Fibroblast of mammary gland (primary cell): ENCODE results near the gene ZNF639.
"Not testable (repeated sequence)": the region's sequence is repeated elsewhere in the genome, so short reads cannot be mapped to it uniquely, and the experiment has no call there.

Experiments used
- DNase-seq: peaks from one replicate; pipeline ENCODE4 v3.0.0-alpha.2; 2010; ENCODE audit warnings: low read depth
- H3K4me3 ChIP-seq: 2 replicates; pipeline ENCODE4 v1.5.1; 2011; ENCODE audit warnings: low read depth, mild to moderate bottlenecking, low read length, moderate library complexity; ENCODE audit not compliant: control insufficient read depth
- TF ChIP-seq, protein P1 (sequence below): conservative IDR thresholded peaks from 2 replicates; pipeline ENCODE4 v1.5.1; 2011; ENCODE audit warnings: low read depth, low read length, inconsistent platforms; ENCODE audit not compliant: control insufficient read depth, insufficient read depth

ZNF639 gene, protein sequence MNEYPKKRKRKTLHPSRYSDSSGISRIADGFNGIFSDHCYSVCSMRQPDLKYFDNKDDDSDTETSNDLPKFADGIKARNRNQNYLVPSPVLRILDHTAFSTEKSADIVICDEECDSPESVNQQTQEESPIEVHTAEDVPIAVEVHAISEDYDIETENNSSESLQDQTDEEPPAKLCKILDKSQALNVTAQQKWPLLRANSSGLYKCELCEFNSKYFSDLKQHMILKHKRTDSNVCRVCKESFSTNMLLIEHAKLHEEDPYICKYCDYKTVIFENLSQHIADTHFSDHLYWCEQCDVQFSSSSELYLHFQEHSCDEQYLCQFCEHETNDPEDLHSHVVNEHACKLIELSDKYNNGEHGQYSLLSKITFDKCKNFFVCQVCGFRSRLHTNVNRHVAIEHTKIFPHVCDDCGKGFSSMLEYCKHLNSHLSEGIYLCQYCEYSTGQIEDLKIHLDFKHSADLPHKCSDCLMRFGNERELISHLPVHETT

DNA sequence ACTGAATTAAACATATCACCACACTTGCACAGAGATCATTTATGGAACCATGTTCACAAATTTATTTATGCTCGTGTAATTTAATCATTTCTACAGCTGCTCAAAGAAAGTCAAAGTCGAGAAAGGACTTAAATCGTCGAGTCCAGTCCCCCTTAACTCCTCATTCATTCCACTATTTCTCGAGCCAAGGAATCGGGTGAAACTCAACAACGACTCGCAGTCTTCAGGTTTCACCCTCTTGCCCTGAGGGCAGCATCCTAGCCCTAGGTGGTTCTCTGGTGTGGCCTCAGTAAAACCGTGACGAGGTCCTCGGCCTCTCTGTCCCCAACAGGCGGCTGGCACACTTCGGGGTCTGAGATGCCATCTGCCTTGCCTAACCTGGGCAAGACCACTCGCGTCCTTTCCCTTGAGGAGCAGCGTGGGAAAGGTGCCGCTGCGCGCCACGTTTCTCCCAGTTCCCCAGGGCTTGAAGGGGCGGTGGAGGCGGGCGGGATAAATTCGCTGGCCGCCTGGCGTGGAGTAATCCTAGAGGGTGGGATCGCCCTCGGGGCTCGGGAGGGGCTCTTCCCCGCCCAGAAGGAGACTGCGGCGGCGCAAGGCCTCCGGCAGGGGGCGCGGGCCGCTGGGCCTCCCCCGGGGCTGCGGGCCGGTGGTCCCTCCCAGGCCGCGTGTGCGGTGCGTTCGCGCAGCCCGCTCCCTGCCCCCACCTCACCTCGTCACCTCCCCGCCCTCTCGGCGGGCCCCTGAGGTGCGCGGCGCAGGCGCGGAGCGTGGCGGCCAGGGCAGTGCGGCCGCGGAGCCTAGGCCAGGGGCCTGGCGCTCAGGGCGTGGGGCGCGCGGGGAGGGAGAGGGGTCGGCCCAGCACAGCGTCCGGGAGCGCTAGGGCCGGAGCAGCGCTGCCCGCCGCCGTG, at the start of gene ZNF639:
ZNF639 (plus strand) TSS at position 746 of the 911 bp plus-strand sequence. CDS start 5,263 bp downstream, outside the sequence.
- peak; percentile 84 for DNase-seq

GRCh38 chr3:179274434-179274833, 48.4 kb upstream of the ZNF639 start:
- not testable (repeated sequence) for DNase-seq

More for the DNA sequence above, at the start of gene ZNF639:
- peak within 1 kb of the TSS; percentile 69 for H3K4me3 ChIP-seq
- TF ChIP-seq, protein P1, sequence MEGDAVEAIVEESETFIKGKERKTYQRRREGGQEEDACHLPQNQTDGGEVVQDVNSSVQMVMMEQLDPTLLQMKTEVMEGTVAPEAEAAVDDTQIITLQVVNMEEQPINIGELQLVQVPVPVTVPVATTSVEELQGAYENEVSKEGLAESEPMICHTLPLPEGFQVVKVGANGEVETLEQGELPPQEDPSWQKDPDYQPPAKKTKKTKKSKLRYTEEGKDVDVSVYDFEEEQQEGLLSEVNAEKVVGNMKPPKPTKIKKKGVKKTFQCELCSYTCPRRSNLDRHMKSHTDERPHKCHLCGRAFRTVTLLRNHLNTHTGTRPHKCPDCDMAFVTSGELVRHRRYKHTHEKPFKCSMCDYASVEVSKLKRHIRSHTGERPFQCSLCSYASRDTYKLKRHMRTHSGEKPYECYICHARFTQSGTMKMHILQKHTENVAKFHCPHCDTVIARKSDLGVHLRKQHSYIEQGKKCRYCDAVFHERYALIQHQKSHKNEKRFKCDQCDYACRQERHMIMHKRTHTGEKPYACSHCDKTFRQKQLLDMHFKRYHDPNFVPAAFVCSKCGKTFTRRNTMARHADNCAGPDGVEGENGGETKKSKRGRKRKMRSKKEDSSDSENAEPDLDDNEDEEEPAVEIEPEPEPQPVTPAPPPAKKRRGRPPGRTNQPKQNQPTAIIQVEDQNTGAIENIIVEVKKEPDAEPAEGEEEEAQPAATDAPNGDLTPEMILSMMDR: no peak

DNA sequence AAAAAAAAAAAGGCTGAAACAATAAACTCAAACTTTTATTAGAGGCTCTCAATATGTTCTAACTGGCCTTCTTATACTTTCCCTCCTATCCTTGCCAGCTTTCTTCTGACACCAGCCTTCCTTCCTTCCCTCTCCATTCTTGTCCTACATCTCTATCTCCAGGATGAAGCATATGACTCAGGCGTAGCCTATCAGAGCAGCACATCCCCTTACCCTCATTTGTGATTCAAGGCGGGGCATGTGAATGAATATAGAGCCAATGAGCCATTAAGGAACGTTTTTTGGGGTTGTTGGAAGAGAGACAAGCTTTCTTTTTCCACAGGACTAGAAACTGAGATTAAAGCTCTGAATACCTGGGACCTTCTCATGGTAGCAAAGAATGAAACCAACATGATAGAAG, 46.8 kb upstream of the ZNF639 start:
- no peak overlapping the region for H3K4me3 ChIP-seq
- TF ChIP-seq, protein P1: no peak
- DNase-seq: no peak

More at GRCh38 chr3:179274434-179274833, 48.4 kb upstream of the ZNF639 start:
- not testable (repeated sequence) for H3K4me3 ChIP-seq

DNA sequence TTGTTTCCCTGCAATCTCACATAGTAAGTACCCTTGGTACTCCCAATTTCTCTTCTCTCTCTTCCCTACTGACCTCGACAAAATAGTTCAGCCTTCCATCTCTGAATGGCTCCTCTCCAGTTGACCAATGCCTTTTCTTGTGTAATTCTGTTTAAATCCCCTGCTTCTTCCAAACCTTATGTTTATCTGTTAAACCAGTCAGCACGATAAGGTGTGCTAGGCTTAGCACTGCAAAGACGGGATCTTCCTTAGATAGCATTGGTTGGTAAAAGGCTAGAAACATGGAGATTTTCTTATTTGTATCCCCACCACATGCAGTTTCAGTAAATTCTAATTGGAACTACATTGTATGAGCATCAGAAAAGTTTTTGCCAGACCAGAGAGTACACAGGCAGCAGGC, 46.1 kb upstream of the ZNF639 start:
- no peak for DNase-seq
- no peak overlapping the region for H3K4me3 ChIP-seq
- TF ChIP-seq, protein P1: no peak

GRCh38 chr3:179278151-179278550, 44.7 kb upstream of the ZNF639 start:
- no peak for DNase-seq
- TF ChIP-seq, protein P1: no peak
- no peak overlapping the region for H3K4me3 ChIP-seq

DNA sequence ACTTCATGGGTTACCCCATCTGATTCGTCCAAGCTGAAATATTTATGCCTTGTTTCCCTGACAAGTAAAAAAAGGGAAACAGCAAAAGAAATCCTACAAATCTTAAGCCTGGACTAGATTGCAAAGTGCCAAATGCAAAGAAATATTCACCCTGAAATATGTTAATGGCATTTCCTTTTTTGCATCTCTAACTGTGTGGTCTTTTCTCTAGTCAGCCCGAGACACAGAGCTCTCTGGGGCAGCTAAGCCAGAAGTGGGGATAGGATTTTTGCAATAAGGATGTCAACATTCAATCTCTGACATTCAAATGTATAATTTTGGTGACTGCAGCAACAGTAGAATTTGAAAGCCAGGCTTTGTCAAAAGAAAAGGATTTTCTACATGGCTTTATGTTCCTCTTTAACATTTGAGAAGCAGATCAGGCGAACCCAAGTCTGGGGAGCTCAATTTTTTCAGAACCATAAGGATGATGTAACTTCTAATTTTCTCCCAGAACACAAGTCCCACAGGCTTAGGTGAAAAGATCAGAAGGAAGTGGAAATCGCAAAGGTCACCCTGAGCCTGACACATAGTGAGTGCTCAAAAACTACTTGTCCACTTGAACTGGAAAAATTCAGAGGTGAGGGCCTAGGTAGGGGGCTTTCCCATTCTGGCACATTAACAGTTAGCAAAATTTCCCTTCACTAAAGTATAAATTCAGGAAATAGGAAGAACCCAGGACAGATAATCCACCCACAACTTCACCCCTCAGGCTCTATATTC, 43.7 kb upstream of the ZNF639 start:
- no peak for DNase-seq
- TF ChIP-seq, protein P1: no peak
- no peak overlapping the region for H3K4me3 ChIP-seq

- TF ChIP-seq, protein P1: no peak
Measured at GRCh38 chr3:179279837-179280236, 43.0 kb upstream of the ZNF639 start.

More at GRCh38 chr3:179279837-179280236, 43.0 kb upstream of the ZNF639 start:
- no peak for DNase-seq
- no peak overlapping the region for H3K4me3 ChIP-seq
